ENCODE data around the gene CPZ.
"Not testable (repeated sequence)": the region's sequence is repeated elsewhere in the genome, so short reads cannot be mapped to it uniquely, and the experiment has no call there.

The CPZ gene

GRCh38 chr4:8651661-8652180, 59.2 kb downstream of the CPZ start:
- H3K4ac ChIP-seq (ENCODE audit: low read depth, low read length): no peak overlapping the region
- no peak overlapping the region for H2BK5ac ChIP-seq (ENCODE audit: low read length)
- no peak overlapping the region for H2BK120ac ChIP-seq (ENCODE audit: low read depth, low read length)
- H3K4me3 ChIP-seq (ENCODE audit: low read length): no peak overlapping the region
- H3K79me1 ChIP-seq (ENCODE audit: low read length): no peaks in the 10 kb centered on the region
- no peaks in the 10 kb centered on the region for H3K4me1 ChIP-seq (ENCODE audit: control insufficient read depth, low read depth, low read length)
- H2AK5ac ChIP-seq (ENCODE audit: low read length): no peak overlapping the region
- H3K79me2 ChIP-seq (ENCODE audit: control insufficient read depth, insufficient read depth, low read length): no peaks in the 10 kb centered on the region
- WGBS (ENCODE audit: extremely low coverage, insufficient coverage, low lambda C conversion rate): no CpG with 5 or more reads among the region's 18 CpGs
- H2BK15ac ChIP-seq (replicated peaks; ENCODE audit: low read depth): no peak overlapping the region
- H3K23ac ChIP-seq (ENCODE audit: low read length): no peak overlapping the region
- H4K8ac ChIP-seq (ENCODE audit: low read depth, low read length): no peak overlapping the region
- no peaks in the 10 kb centered on the region for H3K36me3 ChIP-seq (ENCODE audit: control insufficient read depth, insufficient read depth, low read length)
- no peak overlapping the region for H3K9ac ChIP-seq (ENCODE audit: low read length)
- no peaks in the 10 kb centered on the region for H3K27me3 ChIP-seq (ENCODE audit: insufficient read depth, low read length, poor library complexity)
- H3K56ac ChIP-seq (ENCODE audit: low read length): no peak overlapping the region
- H3K4me2 ChIP-seq (ENCODE audit: low read length): no peak overlapping the region
- no peak overlapping the region for H3K27ac ChIP-seq (ENCODE audit: low read depth, low read length)
- DNase-seq: no peak
- no peak overlapping the region for H4K5ac ChIP-seq (ENCODE audit: low read length)
- no peak overlapping the region for H3K18ac ChIP-seq (ENCODE audit: low read length)

- no peak overlapping the region for H4K8ac ChIP-seq (ENCODE audit: low read depth, low read length)
- H3K27me3 ChIP-seq (ENCODE audit: insufficient read depth, low read length, poor library complexity): no peaks in the 10 kb centered on the region
- H3K36me3 ChIP-seq (ENCODE audit: control insufficient read depth, insufficient read depth, low read length): no peaks in the 10 kb centered on the region
- H3K4me2 ChIP-seq (ENCODE audit: low read length): no peak overlapping the region
- H3K23ac ChIP-seq (ENCODE audit: low read length): no peak overlapping the region
- no peak overlapping the region for H3K9ac ChIP-seq (ENCODE audit: low read length)
- H4K5ac ChIP-seq (ENCODE audit: low read length): no peak overlapping the region
- no peak overlapping the region for H3K4ac ChIP-seq (ENCODE audit: low read depth, low read length)
- no peak overlapping the region for H2BK15ac ChIP-seq (replicated peaks; ENCODE audit: low read depth)
- no peak overlapping the region for H3K56ac ChIP-seq (ENCODE audit: low read length)
- DNase-seq: no peak
- no peaks in the 10 kb centered on the region for H3K4me1 ChIP-seq (ENCODE audit: control insufficient read depth, low read depth, low read length)
- H3K79me2 ChIP-seq (ENCODE audit: control insufficient read depth, insufficient read depth, low read length): no peaks in the 10 kb centered on the region
- H3K79me1 ChIP-seq (ENCODE audit: low read length): no peaks in the 10 kb centered on the region
- no peak overlapping the region for H2BK5ac ChIP-seq (ENCODE audit: low read length)
- no CpG with 5 or more reads among the region's 25 CpGs for WGBS (ENCODE audit: extremely low coverage, insufficient coverage, low lambda C conversion rate)
- no peak overlapping the region for H2BK120ac ChIP-seq (ENCODE audit: low read depth, low read length)
- H3K27ac ChIP-seq (ENCODE audit: low read depth, low read length): no peak overlapping the region
- no peak overlapping the region for H3K4me3 ChIP-seq (ENCODE audit: low read length)
- H2AK5ac ChIP-seq (ENCODE audit: low read length): no peak overlapping the region
- no peak overlapping the region for H3K18ac ChIP-seq (ENCODE audit: low read length)
Observed at GRCh38 chr4:8652181-8653078, 59.9 kb downstream of the CPZ start.

- no peak overlapping the region for H4K5ac ChIP-seq (ENCODE audit: low read length)
- no peak overlapping the region for H3K4me2 ChIP-seq (ENCODE audit: low read length)
- no peak overlapping the region for H3K56ac ChIP-seq (ENCODE audit: low read length)
- H3K4ac ChIP-seq (ENCODE audit: low read depth, low read length): no peak overlapping the region
- H3K4me1 ChIP-seq (ENCODE audit: control insufficient read depth, low read depth, low read length): no peaks in the 10 kb centered on the region
- H3K79me1 ChIP-seq (ENCODE audit: low read length): no peaks in the 10 kb centered on the region
- no peak overlapping the region for H4K8ac ChIP-seq (ENCODE audit: low read depth, low read length)
- H3K23ac ChIP-seq (ENCODE audit: low read length): no peak overlapping the region
- no peaks in the 10 kb centered on the region for H3K36me3 ChIP-seq (ENCODE audit: control insufficient read depth, insufficient read depth, low read length)
- no peak overlapping the region for H3K4me3 ChIP-seq (ENCODE audit: low read length)
- no peak overlapping the region for H2BK15ac ChIP-seq (replicated peaks; ENCODE audit: low read depth)
- WGBS (ENCODE audit: extremely low coverage, insufficient coverage, low lambda C conversion rate): no CpG with 5 or more reads among the region's 22 CpGs
- H3K18ac ChIP-seq (ENCODE audit: low read length): no peak overlapping the region
- H3K9ac ChIP-seq (ENCODE audit: low read length): no peak overlapping the region
- no peak for DNase-seq
- no peak overlapping the region for H3K27ac ChIP-seq (ENCODE audit: low read depth, low read length)
- H3K79me2 ChIP-seq (ENCODE audit: control insufficient read depth, insufficient read depth, low read length): no peaks in the 10 kb centered on the region
- no peak overlapping the region for H2AK5ac ChIP-seq (ENCODE audit: low read length)
- no peaks in the 10 kb centered on the region for H3K27me3 ChIP-seq (ENCODE audit: insufficient read depth, low read length, poor library complexity)
- no peak overlapping the region for H2BK5ac ChIP-seq (ENCODE audit: low read length)
- no peak overlapping the region for H2BK120ac ChIP-seq (ENCODE audit: low read depth, low read length)
Observed at GRCh38 chr4:8653326-8654000, 60.9 kb downstream of the CPZ start.

GRCh38 chr4:8654139-8654538, 61.6 kb downstream of the CPZ start:
- H2AK5ac ChIP-seq (ENCODE audit: low read length): not testable (repeated sequence)

GRCh38 chr4:8655411-8656184, 63.0 kb downstream of the CPZ start:
- no peak overlapping the region for H3K27ac ChIP-seq (ENCODE audit: low read depth, low read length)
- H3K79me1 ChIP-seq (ENCODE audit: low read length): no peaks in the 10 kb centered on the region
- no peaks in the 10 kb centered on the region for H3K4me1 ChIP-seq (ENCODE audit: control insufficient read depth, low read depth, low read length)
- no peak overlapping the region for H3K9ac ChIP-seq (ENCODE audit: low read length)
- no peak overlapping the region for H3K56ac ChIP-seq (ENCODE audit: low read length)
- no peak overlapping the region for H4K8ac ChIP-seq (ENCODE audit: low read depth, low read length)
- H2BK15ac ChIP-seq (replicated peaks; ENCODE audit: low read depth): no peak overlapping the region
- H3K4ac ChIP-seq (ENCODE audit: low read depth, low read length): no peak overlapping the region
- no peak overlapping the region for H2BK120ac ChIP-seq (ENCODE audit: low read depth, low read length)
- no peak overlapping the region for H3K4me2 ChIP-seq (ENCODE audit: low read length)
- no peak overlapping the region for H3K23ac ChIP-seq (ENCODE audit: low read length)
- no peak overlapping the region for H2BK5ac ChIP-seq (ENCODE audit: low read length)
- no peak overlapping the region for H2AK5ac ChIP-seq (ENCODE audit: low read length)
- WGBS (ENCODE audit: extremely low coverage, insufficient coverage, low lambda C conversion rate): no CpG with 5 or more reads among the region's 25 CpGs
- H3K27me3 ChIP-seq (ENCODE audit: insufficient read depth, low read length, poor library complexity): no peaks in the 10 kb centered on the region
- no peak overlapping the region for H4K5ac ChIP-seq (ENCODE audit: low read length)
- H3K36me3 ChIP-seq (ENCODE audit: control insufficient read depth, insufficient read depth, low read length): no peaks in the 10 kb centered on the region
- no peaks in the 10 kb centered on the region for H3K79me2 ChIP-seq (ENCODE audit: control insufficient read depth, insufficient read depth, low read length)
- no peak overlapping the region for H3K18ac ChIP-seq (ENCODE audit: low read length)
- no peak overlapping the region for H3K4me3 ChIP-seq (ENCODE audit: low read length)
- no peak for DNase-seq

More at GRCh38 chr4:8654139-8654538, 61.6 kb downstream of the CPZ start:
- H4K5ac ChIP-seq (ENCODE audit: low read length); H3K79me2 ChIP-seq (ENCODE audit: control insufficient read depth, insufficient read depth, low read length); H3K36me3 ChIP-seq (ENCODE audit: control insufficient read depth, insufficient read depth, low read length); H4K8ac ChIP-seq (ENCODE audit: low read depth, low read length); H3K27me3 ChIP-seq (ENCODE audit: insufficient read depth, low read length, poor library complexity); H3K23ac ChIP-seq (ENCODE audit: low read length); H3K79me1 ChIP-seq (ENCODE audit: low read length); H3K18ac ChIP-seq (ENCODE audit: low read length); H3K56ac ChIP-seq (ENCODE audit: low read length); H3K4me2 ChIP-seq (ENCODE audit: low read length); H3K4me3 ChIP-seq (ENCODE audit: low read length); H3K9ac ChIP-seq (ENCODE audit: low read length); H2BK120ac ChIP-seq (ENCODE audit: low read depth, low read length); DNase-seq; H3K4me1 ChIP-seq (ENCODE audit: control insufficient read depth, low read depth, low read length); H2BK5ac ChIP-seq (ENCODE audit: low read length); H3K4ac ChIP-seq (ENCODE audit: low read depth, low read length); H3K27ac ChIP-seq (ENCODE audit: low read depth, low read length); H2BK15ac ChIP-seq (replicated peaks; ENCODE audit: low read depth): not testable (repeated sequence)
- no CpG with 5 or more reads among the region's 5 CpGs for WGBS (ENCODE audit: extremely low coverage, insufficient coverage, low lambda C conversion rate)
